Activated CD4-positive, alpha-beta T cell treated with anti-CD3 and anti-CD28 coated beads for 36 hours (primary cell): ENCODE measurements around the gene BCL2L12. TPM values are rescaled to one million over a fixed set of nuclear protein-coding genes. Genes with fewer than 3 reads are reported as not detected.
"Not testable (repeated sequence)": the region's sequence is repeated elsewhere in the genome, so short reads cannot be mapped to it uniquely, and the experiment has no call there.

Experiments
- ATAC-seq: fragments of 200-7000 bp; cut with Tn5 transposase; one replicate; pipeline ENCODE4 v1.10.0; 2021; ENCODE audit warnings: mild to moderate bottlenecking, moderate library complexity
- CTCF ChIA-PET: fragments of 350-600 bp; sonication (Branson Sonifier 250); formaldehyde crosslinking; loops from one replicate; lab custom pipeline; 2021; ENCODE audit warnings: antibody characterized with exemption; lab: Charles Lee
- POLR2A ChIA-PET: fragments of 350-600 bp; sonication (Branson Sonifier 250); formaldehyde crosslinking; loops from one replicate; lab custom pipeline; 2021; ENCODE audit warnings: antibody characterized with exemption, inconsistent platforms; lab: Charles Lee
- DNase-seq: peaks from one replicate; pipeline ENCODE4 v3.0.0-alpha.2; 2020
- H3K27ac Mint-ChIP-seq: one replicate; pipeline ENCODE4 v1.8.0; 2021; ENCODE audit warnings: mixed read lengths
- H3K27me3 Mint-ChIP-seq: one replicate; pipeline ENCODE4 v1.8.0; 2021; ENCODE audit warnings: mixed read lengths
- H3K36me3 Mint-ChIP-seq: one replicate; pipeline ENCODE4 v1.8.0; 2021; ENCODE audit warnings: low read depth, mixed read lengths
- H3K4me1 Mint-ChIP-seq: one replicate; pipeline ENCODE4 v1.8.0; 2021; ENCODE audit warnings: mixed read lengths
- H3K4me3 Mint-ChIP-seq: one replicate; pipeline ENCODE4 v1.8.0; 2021; ENCODE audit warnings: mild to moderate bottlenecking, moderate library complexity, mixed read lengths
- H3K9me3 Mint-ChIP-seq: one replicate; pipeline ENCODE4 v1.8.0; 2021; ENCODE audit warnings: low read depth, mixed read lengths
- intact Hi-C, 2 experiments: fragments of 100-400 bp; cut with DNase I in 1 of 2; cut with micrococcal nuclease in 1 of 2; formaldehyde crosslinking; loops; one replicate each; pipeline versions ENCODE4 v1.14.2 to v1.15.1; 2022 to 2024; cut with DNase I, micrococcal nuclease
- total RNA-seq, 2 experiments: library from RNA; stranded (reverse); gene quantifications; one replicate each; pipeline ENCODE4 v1.2.3, GENCODE V29; 2021

BCL2L12 gene, protein sequence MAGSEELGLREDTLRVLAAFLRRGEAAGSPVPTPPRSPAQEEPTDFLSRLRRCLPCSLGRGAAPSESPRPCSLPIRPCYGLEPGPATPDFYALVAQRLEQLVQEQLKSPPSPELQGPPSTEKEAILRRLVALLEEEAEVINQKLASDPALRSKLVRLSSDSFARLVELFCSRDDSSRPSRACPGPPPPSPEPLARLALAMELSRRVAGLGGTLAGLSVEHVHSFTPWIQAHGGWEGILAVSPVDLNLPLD
- total RNA-seq, result 10 to 100 TPM; 79.6 to 93.8 TPM

DNA sequence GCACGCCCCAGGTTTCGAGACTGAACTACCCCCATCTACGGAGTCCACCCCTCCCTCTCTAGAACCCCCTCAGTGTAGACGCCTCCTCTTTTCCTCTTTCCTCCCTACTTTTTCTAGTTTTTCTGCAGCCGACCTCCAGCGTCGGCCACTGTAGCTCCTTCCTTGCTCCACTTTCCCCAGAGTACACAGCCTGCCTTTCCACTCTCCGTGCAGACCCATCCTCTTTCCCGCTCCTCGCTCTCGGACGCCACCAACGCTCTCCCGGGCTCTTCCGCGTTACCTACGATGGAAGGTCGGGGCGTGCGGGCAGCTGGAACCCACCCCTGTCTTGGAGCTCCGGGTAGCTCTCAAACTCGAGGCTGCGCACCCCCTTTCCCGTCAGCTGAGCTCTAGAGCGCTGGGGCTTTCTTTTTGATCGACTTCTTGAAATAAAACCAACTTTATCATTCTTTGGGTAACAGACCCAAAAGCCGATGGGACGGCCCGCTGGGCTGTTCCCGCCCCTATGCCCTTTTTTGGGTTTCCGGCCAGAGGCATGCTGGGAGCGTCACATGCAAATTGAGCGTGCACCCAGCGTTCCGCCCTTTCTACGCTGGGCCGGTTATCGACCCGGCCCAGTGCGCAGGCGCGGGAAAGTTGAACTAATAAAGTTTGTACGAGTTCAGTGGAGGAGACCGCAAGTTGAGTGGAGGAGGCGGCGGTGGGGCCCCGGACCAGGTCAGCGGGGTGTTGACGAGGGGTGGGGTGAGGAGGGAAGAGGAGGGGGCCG lies at the start of gene BCL2L12, which contains the start of gene IRF3:
BCL2L12 (plus strand) TSS at position 583 of the 769 bp plus-strand sequence. CDS start 760 bp downstream, outside the sequence.
IRF3 (minus strand) TSS at position 507 of the 769 bp plus-strand sequence. CDS start 1,019 bp downstream, outside the sequence.
- intact Hi-C loops, result loop anchor here (1.0 to 10.0 kb wide), 7 partner anchors 11 to 1341 kb away; partner anchors contain the start of genes AKT1S1 (in 1 of the 2), EMP3 (in 1 of the 2), PRR12 (in 1 of the 2) and PTOV1 (in 1 of the 2)
- POLR2A ChIA-PET, result interaction anchor here (0.6 to 2.2 kb wide), 6 partner anchors 10 to 538 kb away, joined by 3 to 15 read pairs (median 6); partner anchors contain the start of genes RRAS and SCAF1
- Mint-ChIP-seq H3K27ac (peak within 1 kb of the TSS; percentile 92), H3K36me3 (peaks cover 29% of the 10 kb centered on the region), H3K4me1 (peaks cover 29% of the 10 kb centered on the region), H3K9me3 (no peaks in the 10 kb centered on the region), H3K27me3 (no peaks in the 10 kb centered on the region), H3K4me3 (peak within 1 kb of the TSS; percentile 96)
- CTCF ChIA-PET, result interaction anchor here (0.6 to 2.7 kb wide), 9 partner anchors 10 to 118 kb away, joined by 3 to 18 read pairs (median 4); partner anchors contain the start of genes PRMT1, RRAS and SCAF1
- peak; percentile 86 for ATAC-seq
- DNase-seq, result peak; percentile 100

DNA sequence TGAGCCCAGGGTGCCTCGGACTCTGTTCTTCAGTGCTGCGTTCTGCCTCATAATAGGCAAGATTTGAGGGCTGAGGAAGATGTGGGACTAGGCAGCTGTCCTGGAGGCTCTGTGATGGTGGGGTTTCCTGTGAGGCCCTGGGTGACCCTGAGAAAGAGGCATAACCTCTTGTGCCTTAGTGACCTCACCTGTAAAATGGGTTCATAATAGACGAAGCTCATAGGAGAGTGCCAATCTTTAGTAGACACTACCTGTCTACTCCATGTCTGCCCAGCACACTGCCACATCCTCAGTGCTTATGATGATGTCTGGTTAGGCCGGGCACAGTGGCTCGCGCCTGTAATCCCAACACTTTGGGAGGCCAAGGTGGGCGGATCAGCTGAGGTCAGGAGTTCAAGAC lies 49.2 kb upstream of the BCL2L12 start:
- H3K9me3 Mint-ChIP-seq, result no peaks in the 10 kb centered on the region
- ATAC-seq, result no peak
- intact Hi-C loops, result no loop called here
- DNase-seq, result no peak
- H3K27ac Mint-ChIP-seq, result no peak overlapping the region
- POLR2A ChIA-PET, result no interaction called here
- peaks cover 53% of the 10 kb centered on the region for H3K36me3 Mint-ChIP-seq
- H3K27me3 Mint-ChIP-seq, result no peaks in the 10 kb centered on the region
- CTCF ChIA-PET, result interaction anchor here (0.6 to 1.3 kb wide), 3 partner anchors 48 to 77 kb away, joined by 3 to 6 read pairs (median 5); no protein-coding TSS in a partner anchor
- H3K4me1 Mint-ChIP-seq, result peaks cover 17% of the 10 kb centered on the region
- no peak overlapping the region for H3K4me3 Mint-ChIP-seq

DNA sequence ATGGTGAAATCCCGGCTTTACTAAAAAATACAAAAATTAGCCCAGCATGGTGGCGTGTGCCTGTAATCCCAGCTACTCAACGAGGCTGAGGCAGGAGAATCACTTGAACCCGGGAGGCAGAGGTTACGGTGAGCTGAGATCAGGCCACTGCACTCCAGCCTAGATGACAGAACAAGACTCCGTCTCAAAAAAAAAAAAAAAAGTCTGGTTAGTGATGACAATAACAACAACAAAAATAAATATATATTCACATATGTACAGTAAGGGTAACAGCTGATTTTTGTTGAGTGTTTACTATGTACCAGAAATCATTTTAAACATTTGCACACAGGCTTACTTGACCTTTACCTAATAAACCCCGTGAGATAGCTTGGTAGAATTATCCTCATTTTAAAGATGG lies 48.8 kb upstream of the BCL2L12 start:
- ChIA-PET CTCF (interaction anchor here (0.6 to 1.3 kb wide), 3 partner anchors 13 to 76 kb away, joined by 3 to 6 read pairs (median 5); no protein-coding TSS in a partner anchor), POLR2A (no interaction called here)
- Mint-ChIP-seq H3K4me3 (no peak overlapping the region), H3K4me1 (peaks cover 17% of the 10 kb centered on the region), H3K27me3 (no peaks in the 10 kb centered on the region), H3K36me3 (peaks cover 55% of the 10 kb centered on the region), H3K9me3 (no peaks in the 10 kb centered on the region), H3K27ac (no peak overlapping the region)
- no peak for ATAC-seq
- intact Hi-C loops, result no loop called here
- DNase-seq, result no peak

DNA sequence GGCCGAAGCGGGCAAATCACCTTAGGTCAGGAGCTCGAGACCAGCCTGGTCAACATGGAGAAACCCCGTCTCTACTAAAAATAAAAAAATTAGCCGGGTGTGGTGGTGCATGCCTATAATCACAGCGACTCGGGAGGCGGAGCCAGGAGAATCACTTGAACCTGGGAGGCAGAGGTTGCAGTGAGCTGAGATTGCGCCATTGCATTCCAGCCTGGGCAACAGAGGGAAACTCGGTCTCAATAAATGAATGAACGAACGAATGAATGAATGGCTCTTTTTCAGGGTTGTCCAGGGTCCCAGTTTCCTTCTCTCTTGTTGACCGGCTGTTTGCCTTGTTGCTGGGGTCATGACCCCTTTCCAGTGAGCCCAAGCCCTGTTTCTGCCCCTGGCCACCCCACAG lies 47.9 kb upstream of the BCL2L12 start:
- POLR2A ChIA-PET, result interaction anchor here (0.7 kb wide), 1 partner anchor 28 kb away, joined by 3 read pairs; no protein-coding TSS in a partner anchor
- H3K27ac Mint-ChIP-seq, intact Hi-C loops, H3K9me3 Mint-ChIP-seq, ATAC-seq, H3K27me3 Mint-ChIP-seq, H3K4me3 Mint-ChIP-seq, DNase-seq: not testable (repeated sequence)
- Mint-ChIP-seq H3K4me1 (peaks cover 14% of the 10 kb centered on the region), H3K36me3 (peaks cover 53% of the 10 kb centered on the region)
- CTCF ChIA-PET, result interaction anchor here (1.1 kb wide), 1 partner anchor 75 kb away, joined by 6 read pairs; no protein-coding TSS in a partner anchor

DNA sequence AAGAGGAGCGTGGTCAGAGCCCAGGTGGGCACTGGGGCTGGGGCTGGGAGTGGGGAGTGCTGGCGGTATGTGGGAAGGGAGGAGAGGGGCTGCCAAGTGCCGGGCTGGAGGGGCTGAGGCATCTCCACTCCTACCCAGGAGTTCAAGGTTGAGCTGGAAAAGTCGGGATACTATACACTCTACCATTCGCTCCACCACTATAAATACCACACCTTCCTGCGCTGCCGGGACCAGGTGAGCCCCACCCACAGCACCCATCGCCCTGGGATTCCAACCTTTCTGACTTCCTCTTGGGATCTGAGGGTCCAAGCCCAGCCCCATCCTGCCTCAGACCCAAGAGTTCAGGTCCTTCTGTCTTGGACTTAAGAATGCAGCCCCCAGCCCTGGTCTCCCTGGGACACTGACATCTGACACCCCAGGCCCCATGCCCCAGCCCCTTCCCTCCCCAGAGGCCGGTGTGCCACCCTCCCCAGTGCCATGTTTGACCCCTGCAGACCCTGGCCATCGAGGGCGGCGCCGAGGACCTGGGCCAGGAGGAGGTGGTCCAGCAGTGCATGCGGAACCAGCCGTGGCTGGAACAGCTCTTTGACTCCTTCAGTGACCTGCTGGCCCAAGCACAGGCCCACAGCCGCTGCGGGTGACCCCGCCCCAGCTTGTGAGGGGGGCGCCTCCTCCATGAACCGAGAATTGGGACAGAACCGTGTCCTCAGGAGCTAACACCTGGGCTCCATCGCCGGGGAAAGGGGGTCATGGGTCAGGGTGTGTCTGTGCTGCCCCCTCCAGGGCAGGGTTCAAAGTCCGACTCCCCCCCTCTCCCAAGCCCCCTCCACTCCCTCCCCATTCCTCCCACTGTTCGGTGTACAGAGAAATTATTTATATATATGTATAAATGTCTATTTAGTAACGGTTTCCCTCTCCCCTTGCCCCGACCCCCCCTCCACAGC lies 40.5 kb upstream of the BCL2L12 start:
- ATAC-seq (no peak), DNase-seq (no peak)
- H3K4me1 Mint-ChIP-seq, result no peaks in the 10 kb centered on the region
- intact Hi-C loops, result no loop called here
- CTCF ChIA-PET, result no interaction called here
- peaks cover 14% of the 10 kb centered on the region for H3K36me3 Mint-ChIP-seq
- no peaks in the 10 kb centered on the region for H3K27me3 Mint-ChIP-seq
- no peak overlapping the region for H3K27ac Mint-ChIP-seq
- no peak overlapping the region for H3K4me3 Mint-ChIP-seq
- POLR2A ChIA-PET, result no interaction called here
- no peaks in the 10 kb centered on the region for H3K9me3 Mint-ChIP-seq

DNA sequence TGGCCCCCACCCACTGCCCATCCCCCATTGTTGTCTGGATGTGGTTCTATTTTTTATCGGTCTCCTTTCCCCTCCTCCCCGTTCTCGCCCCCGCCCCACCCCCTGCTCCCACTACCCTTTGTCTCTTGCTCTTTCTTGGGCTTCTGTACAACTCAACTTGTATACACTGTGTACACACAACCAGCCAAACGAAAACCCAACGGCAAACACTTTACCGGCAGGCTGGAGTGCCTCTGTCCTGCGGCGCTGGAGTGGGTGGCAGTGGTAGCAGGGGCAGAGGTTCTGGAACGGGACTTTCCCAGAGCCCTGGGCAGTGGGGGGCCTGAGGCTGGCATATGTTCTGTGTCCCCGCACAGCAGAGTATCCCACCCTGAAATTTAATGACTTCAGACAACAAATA lies 39.5 kb upstream of the BCL2L12 start:
- no peak overlapping the region for H3K27ac Mint-ChIP-seq
- no peaks in the 10 kb centered on the region for H3K9me3 Mint-ChIP-seq
- H3K4me3 Mint-ChIP-seq, result no peak overlapping the region
- H3K4me1 Mint-ChIP-seq, result no peaks in the 10 kb centered on the region
- POLR2A ChIA-PET, result no interaction called here
- CTCF ChIA-PET, result no interaction called here
- DNase-seq (no peak), ATAC-seq (no peak)
- no peaks in the 10 kb centered on the region for H3K27me3 Mint-ChIP-seq
- intact Hi-C loops, result no loop called here
- H3K36me3 Mint-ChIP-seq, result peaks cover 14% of the 10 kb centered on the region

DNA sequence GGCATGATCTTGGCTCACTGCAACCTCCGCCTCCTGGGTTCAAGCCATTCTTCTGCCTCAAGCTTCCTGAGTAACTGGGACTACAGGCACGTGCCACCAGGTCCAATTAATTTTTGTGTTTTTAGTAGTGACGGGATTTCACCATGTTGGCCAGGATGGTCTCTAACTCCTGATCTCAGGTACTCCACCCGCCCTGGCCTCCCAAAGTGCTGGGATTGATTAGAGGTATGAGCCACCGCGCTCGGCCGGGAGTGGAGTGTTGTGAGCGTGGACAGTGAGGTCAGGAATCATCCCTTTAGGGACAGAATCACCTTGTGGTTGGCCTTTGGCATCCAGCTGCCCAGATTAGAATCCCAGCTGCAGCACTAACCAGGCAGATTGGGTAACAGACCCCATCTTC lies 36.1 kb upstream of the BCL2L12 start:
- peaks cover 3% of the 10 kb centered on the region for H3K36me3 Mint-ChIP-seq
- POLR2A ChIA-PET, result no interaction called here
- intact Hi-C loops, result no loop called here
- no peaks in the 10 kb centered on the region for H3K9me3 Mint-ChIP-seq
- H3K4me3 Mint-ChIP-seq, result no peak overlapping the region
- DNase-seq (no peak), ATAC-seq (no peak)
- CTCF ChIA-PET, result interaction anchor here (0.8 kb wide), 1 partner anchor 12 kb away, joined by 3 read pairs; no protein-coding TSS in a partner anchor
- H3K4me1 Mint-ChIP-seq, result no peaks in the 10 kb centered on the region
- no peaks in the 10 kb centered on the region for H3K27me3 Mint-ChIP-seq
- H3K27ac Mint-ChIP-seq, result no peak overlapping the region

DNA sequence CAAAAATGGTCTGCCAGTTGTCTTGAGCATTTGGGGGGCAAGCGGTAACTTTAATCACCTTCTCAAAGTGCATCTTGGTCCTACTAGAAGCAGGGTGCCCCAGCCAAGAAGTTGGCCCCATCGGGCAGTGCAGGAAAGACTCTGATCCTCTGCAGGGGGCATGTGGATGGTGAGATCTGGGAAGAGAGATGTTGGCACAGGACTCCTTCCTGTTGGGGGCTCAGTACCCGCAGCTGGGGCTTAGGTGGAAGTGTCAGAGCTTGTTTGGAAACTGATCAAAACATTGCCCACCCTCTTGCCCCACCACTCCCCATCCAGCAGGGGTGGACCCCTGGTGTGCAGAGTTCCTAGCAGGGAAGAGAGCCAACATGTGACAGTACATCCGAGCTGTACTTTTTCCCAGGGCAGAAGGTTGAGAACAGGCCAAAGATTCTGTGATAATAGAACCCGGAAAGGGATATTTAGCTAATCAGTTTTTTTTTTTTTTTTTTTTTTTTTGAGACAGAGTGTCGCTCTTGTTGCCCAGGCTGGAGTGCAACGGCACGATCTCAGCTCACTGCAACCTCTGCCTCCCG lies 34.6 kb upstream of the BCL2L12 start:
- Mint-ChIP-seq H3K4me3 (no peak overlapping the region), H3K36me3 (peaks cover 3% of the 10 kb centered on the region), H3K9me3 (no peaks in the 10 kb centered on the region), H3K4me1 (no peaks in the 10 kb centered on the region), H3K27ac (no peak overlapping the region), H3K27me3 (no peaks in the 10 kb centered on the region)
- no peak for DNase-seq
- ATAC-seq, result no peak
- ChIA-PET CTCF (interaction anchor here (0.6 to 1.4 kb wide), 2 partner anchors 42 to 73 kb away, joined by 3 read pairs; no protein-coding TSS in a partner anchor), POLR2A (interaction anchor here (1.6 kb wide), 1 partner anchor 9 kb away, joined by 4 read pairs; no protein-coding TSS in a partner anchor)
- intact Hi-C loops, result no loop called here

DNA sequence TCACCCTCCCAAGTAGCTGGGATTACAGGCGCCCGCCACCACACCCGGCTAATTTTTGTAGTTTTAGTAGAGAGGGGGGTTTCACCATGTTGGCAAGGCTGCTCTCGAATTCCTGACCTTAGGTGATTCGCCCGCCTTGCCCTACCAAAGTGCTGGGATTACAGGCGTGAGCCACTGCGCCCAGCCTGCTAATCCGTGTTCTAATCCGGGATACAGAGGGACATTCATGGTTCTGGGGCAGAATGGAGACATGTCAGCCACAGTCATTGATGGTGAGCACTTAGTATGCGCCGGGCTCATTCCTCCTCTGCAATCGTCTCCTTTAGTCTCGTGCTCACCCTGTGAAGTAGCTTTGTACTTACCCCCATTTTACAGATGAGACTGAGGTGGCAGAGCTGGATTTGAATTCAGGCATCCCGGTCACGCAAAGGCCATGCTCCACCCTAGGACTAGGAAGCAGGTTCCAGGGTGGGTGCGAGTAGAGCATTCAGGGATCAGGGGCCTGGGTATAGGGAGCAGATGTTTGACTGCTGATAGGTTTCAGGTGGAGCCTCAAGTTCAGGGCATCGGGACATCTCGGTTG lies 34.0 kb upstream of the BCL2L12 start:
- Mint-ChIP-seq H3K36me3 (peaks cover 3% of the 10 kb centered on the region), H3K9me3 (no peaks in the 10 kb centered on the region), H3K4me3 (no peak overlapping the region), H3K27me3 (no peaks in the 10 kb centered on the region), H3K4me1 (no peaks in the 10 kb centered on the region), H3K27ac (no peak overlapping the region)
- DNase-seq, result no peak
- intact Hi-C loops, result no loop called here
- ATAC-seq, result no peak
- CTCF ChIA-PET, result interaction anchor here (1.4 kb wide), 1 partner anchor 41 kb away, joined by 3 read pairs; no protein-coding TSS in a partner anchor
- POLR2A ChIA-PET, result interaction anchor here (1.6 kb wide), 1 partner anchor 9 kb away, joined by 4 read pairs; no protein-coding TSS in a partner anchor

DNA sequence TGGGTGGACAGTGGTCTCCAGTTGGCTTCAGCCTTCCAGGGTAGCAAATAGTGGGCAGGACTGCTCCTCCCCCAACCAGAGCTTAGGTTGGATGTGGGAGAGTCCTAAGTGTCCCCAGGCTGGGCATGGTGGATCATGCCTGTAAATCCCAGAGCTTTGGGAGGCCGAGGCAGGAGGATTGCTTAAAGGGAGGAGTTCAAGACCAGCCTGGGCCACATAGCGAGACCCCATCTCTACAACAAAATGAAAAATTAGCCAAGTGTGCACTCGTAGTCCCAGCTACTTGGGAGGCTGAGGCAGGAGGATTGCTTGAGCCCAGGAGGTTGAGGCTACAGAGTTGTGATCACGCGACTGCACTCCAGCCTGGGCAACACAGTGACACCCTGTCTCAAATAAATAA lies 33.2 kb upstream of the BCL2L12 start:
- intact Hi-C loops, result no loop called here
- ChIA-PET CTCF (no interaction called here), POLR2A (interaction anchor here (1.6 kb wide), 1 partner anchor 8 kb away, joined by 4 read pairs; no protein-coding TSS in a partner anchor)
- ATAC-seq (no peak), DNase-seq (no peak)
- Mint-ChIP-seq H3K9me3 (no peaks in the 10 kb centered on the region), H3K27me3 (no peaks in the 10 kb centered on the region), H3K4me3 (no peak overlapping the region), H3K4me1 (no peaks in the 10 kb centered on the region), H3K36me3 (peaks cover 3% of the 10 kb centered on the region), H3K27ac (no peak overlapping the region)
